Right lobe of liver (tissue), 6 donors: ENCODE measurements around the gene TOX3. TPM values are rescaled to one million over a fixed set of nuclear protein-coding genes. Genes with fewer than 3 reads are reported as not detected.

ENCODE experiments used
- ATAC-seq, 4 donors: fragments of 200-7000 bp; cut with Tn5 transposase; one replicate each; pipeline ENCODE4 v1.9.1; 2020; ENCODE audit warnings: mild to moderate bottlenecking in 4 of 4, moderate library complexity in 4 of 4
- DNase-seq, 3 donors: peaks; one replicate each; pipeline ENCODE4 v3.0.0-alpha.2; 2020
- H3K27ac ChIP-seq, 3 donors: fragments of 200-600 bp; one replicate each; pipeline ENCODE4 v1.8.0; 2022
- H3K27me3 ChIP-seq, 2 donors: fragments of 200-600 bp; one replicate each; pipeline ENCODE4 v1.8.0; 2022
- H3K36me3 ChIP-seq, 4 donors: fragments of 200-600 bp; sonication (generic) in 1 of 4; one replicate each; pipeline versions ENCODE4 v1.5.1 to v1.8.0; 2017 to 2022; ENCODE audit warnings: control low read depth in 1 of 4
- H3K4me1 ChIP-seq, 4 donors: fragments of 200-600 bp; sonication (generic) in 1 of 4; one replicate each; pipeline versions ENCODE4 v1.5.1 to v1.8.0; 2017 to 2022; ENCODE audit warnings: control low read depth in 1 of 4
- H3K4me3 ChIP-seq, 3 donors: fragments of 200-600 bp; one replicate each; pipeline ENCODE4 v1.8.0; 2022
- H3K9me3 ChIP-seq, 4 donors: fragments of 200-600 bp; sonication (generic) in 1 of 4; one replicate each; pipeline versions ENCODE4 v1.5.1 to v1.8.0; 2017 to 2022; ENCODE audit warnings: control low read depth in 1 of 4
- POLR2A ChIP-seq: fragments of 450-650 bp; IDR thresholded peaks from one replicate; pipeline ENCODE4 v1.6.1; 2017; ENCODE audit warnings: antibody characterized with exemption, mild to moderate bottlenecking
- WGBS: methylation state at CpG from one replicate; pipeline ENCODE4 v1.1.6; 2018; ENCODE audit warnings: low coverage, low lambda C conversion rate; ENCODE audit not compliant: insufficient coverage; ENCODE audit errors: missing lambda C conversion rate; 5-methylcytosine and 5-hydroxymethylcytosine counted together
- intact Hi-C, 2 donors: fragments of 100-400 bp; cut with DNase I; formaldehyde crosslinking; loops; one replicate each; pipeline versions ENCODE4 v1.11.2 to v1.14.1; 2022
- total RNA-seq, 6 experiments: library from RNA; depleted of rRNA in 2 of 6; stranded (reverse); fragments of >200 nt in 2 of 6; fragmentation: NEBNext Ultra II Directional in 3 of 6; extraction: Animal tissue kit (Norgen Biotek cat#: 25700) in 3 of 6; gene quantifications; one replicate each; pipeline versions ENCODE4 v1.1.0 to v1.2.4, GENCODE V29; 2016 to 2023
- TF ChIP-seq, protein P1 (sequence below), 4 donors: fragments of 200-600 bp in 3 of 4; fragments of 450-650 bp in 1 of 4; IDR thresholded peaks; one replicate each; pipeline versions ENCODE4 v1.5.1 to v1.8.0; 2016 to 2022; ENCODE audit warnings: antibody characterized with exemption in 4 of 4, mild to moderate bottlenecking in 2 of 4
- donor health status: DM: no; HTN: yes; CAD: no.
- donor health status: DM: no; HTN: no; CAD: no.
- donor health status: DM: no; HTN: no; CAD: no.
- donor health status: DM: no; HTN: yes; CAD: no.
- donor health status: DM: no; HTN: yes; CAD: no.

The TOX3 gene
- total RNA-seq, 6 experiments from 2014 or later, result 0.92 to 5.8 (median 3.6) TPM

DNA sequence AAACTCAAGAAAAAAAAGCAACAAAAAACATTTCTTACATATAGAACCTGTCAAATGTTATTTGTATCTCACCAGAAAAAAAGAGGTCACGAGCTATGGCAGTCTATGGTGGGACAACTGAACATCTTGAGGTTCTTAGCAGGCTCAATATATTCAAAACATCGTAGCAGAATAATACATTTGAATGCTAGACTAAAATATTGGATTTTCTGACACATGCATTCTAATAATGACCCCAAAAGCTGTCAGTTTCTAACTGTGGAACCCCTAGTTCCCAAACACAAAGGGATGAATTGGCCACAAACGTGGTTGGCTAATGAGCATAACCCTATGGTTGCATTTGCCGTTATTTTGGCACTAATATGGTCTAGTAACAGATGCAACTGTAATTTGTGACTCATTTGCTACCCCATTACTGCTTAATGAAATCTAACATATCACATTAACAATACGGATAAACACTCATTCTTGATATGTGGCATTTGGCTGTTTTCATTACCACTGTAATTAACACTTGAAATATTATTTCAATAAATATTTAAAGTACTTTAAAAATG lies 81.2 kb downstream of the TOX3 start:
- Histone ChIP-seq H3K27ac (no peak overlapping the region), H3K27me3 (no peaks in the 10 kb centered on the region), H3K4me1 (no peaks in the 10 kb centered on the region), H3K36me3 (no peaks in the 10 kb centered on the region), H3K4me3 (no peak overlapping the region), H3K9me3 (no peaks in the 10 kb centered on the region)
- no peak for ATAC-seq
- TF ChIP-seq POLR2A, result no peak
- TF ChIP-seq, protein P1, sequence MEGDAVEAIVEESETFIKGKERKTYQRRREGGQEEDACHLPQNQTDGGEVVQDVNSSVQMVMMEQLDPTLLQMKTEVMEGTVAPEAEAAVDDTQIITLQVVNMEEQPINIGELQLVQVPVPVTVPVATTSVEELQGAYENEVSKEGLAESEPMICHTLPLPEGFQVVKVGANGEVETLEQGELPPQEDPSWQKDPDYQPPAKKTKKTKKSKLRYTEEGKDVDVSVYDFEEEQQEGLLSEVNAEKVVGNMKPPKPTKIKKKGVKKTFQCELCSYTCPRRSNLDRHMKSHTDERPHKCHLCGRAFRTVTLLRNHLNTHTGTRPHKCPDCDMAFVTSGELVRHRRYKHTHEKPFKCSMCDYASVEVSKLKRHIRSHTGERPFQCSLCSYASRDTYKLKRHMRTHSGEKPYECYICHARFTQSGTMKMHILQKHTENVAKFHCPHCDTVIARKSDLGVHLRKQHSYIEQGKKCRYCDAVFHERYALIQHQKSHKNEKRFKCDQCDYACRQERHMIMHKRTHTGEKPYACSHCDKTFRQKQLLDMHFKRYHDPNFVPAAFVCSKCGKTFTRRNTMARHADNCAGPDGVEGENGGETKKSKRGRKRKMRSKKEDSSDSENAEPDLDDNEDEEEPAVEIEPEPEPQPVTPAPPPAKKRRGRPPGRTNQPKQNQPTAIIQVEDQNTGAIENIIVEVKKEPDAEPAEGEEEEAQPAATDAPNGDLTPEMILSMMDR (IDR thresholded peaks at IDR 0.05), result no peak
- intact Hi-C loops, result no loop called here
- WGBS, result 76% methylated on average over 5 of the region's 5 CpGs
- no peak for DNase-seq

DNA sequence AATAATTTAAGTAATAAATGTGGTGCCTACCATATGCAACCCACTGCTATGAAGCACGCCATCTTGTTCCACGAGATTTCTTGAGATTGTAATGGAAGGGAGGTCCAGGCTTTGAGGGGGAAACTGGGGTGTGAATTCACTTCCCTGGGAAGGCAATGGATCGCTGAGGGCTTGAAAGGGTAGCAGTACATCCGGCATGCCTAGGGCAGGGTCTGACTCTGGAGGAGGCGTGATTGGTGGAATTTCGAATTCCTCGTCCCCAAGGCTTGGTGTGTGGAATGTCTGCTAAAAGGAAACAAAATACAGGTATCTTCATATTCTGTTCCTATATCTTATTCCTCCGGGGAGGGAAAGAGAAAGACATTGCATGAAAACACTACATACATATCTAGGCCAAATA lies 83.0 kb downstream of the TOX3 start:
- ATAC-seq (no peak), DNase-seq (no peak)
- Histone ChIP-seq H3K4me3 (no peak overlapping the region), H3K4me1 (no peaks in the 10 kb centered on the region), H3K36me3 (no peaks in the 10 kb centered on the region), H3K27ac (no peak overlapping the region), H3K27me3 (no peaks in the 10 kb centered on the region), H3K9me3 (no peaks in the 10 kb centered on the region)
- 92% methylated on average over 7 of the region's 8 CpGs for WGBS
- intact Hi-C loops, result no loop called here
- TF ChIP-seq, protein P1 (IDR thresholded peaks at IDR 0.05), result no peak
- no peak for TF ChIP-seq POLR2A

DNA sequence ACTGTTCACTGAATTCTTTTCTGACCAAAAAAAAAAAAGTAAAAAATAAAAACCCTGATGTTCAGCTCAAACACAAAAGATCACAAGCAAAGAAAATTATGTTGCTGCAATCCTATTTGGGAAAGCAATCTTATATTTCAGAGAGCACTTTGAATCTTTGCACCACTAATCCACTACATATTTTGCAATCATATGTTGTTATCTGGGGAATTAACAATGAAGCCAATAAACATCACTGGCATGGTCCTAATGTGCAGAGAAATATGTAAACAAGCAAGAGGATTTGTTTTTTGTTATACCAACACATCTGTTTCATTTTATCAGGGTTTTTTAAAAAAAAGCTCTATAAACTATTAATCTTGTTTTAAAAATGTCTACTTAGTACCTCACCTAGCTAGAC lies 84.1 kb downstream of the TOX3 start:
- TF ChIP-seq, protein P1 (IDR thresholded peaks at IDR 0.05), result no peak
- TF ChIP-seq POLR2A, result no peak
- no peaks in the 10 kb centered on the region for H3K27me3 ChIP-seq
- no peak for DNase-seq
- H3K36me3 ChIP-seq, result no peaks in the 10 kb centered on the region
- H3K4me1 ChIP-seq, result no peaks in the 10 kb centered on the region
- no peak overlapping the region for H3K4me3 ChIP-seq
- H3K27ac ChIP-seq, result no peak overlapping the region
- no peaks in the 10 kb centered on the region for H3K9me3 ChIP-seq
- intact Hi-C loops, result no loop called here
- no peak for ATAC-seq

DNA sequence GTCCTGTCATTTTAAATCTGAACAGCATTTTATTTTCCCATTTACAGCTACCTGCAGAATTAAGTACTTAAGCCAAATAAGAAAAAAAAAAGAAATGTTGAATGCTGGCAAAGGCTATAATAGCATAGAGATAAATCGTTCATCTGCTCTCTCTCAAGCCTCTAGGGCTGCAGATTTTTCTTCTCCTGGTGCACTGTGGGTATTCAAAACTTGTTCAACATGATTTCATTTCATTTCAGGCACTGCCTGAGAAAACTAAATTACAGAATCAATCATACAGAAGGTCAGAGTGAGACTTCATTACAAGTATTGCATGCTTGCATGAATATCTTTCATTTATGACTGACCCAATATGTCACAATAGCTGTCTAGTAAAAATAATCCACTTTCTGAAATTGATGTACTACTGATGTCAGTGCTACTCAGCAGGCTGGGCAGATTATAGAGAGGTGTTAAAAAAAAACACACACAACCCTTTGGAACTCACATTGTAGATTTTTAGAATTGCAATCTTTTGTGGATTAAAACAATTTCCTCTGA lies 86.2 kb downstream of the TOX3 start:
- Histone ChIP-seq H3K9me3 (no peaks in the 10 kb centered on the region), H3K27me3 (no peaks in the 10 kb centered on the region), H3K4me1 (no peaks in the 10 kb centered on the region), H3K27ac (no peak overlapping the region), H3K36me3 (no peaks in the 10 kb centered on the region), H3K4me3 (no peak overlapping the region)
- ATAC-seq, result no peak
- WGBS, result 26% methylated on average over 1 of the region's 1 CpG
- DNase-seq, result no peak
- intact Hi-C loops, result no loop called here
- TF ChIP-seq, protein P1 (IDR thresholded peaks at IDR 0.05), result no peak
- TF ChIP-seq POLR2A, result no peak

DNA sequence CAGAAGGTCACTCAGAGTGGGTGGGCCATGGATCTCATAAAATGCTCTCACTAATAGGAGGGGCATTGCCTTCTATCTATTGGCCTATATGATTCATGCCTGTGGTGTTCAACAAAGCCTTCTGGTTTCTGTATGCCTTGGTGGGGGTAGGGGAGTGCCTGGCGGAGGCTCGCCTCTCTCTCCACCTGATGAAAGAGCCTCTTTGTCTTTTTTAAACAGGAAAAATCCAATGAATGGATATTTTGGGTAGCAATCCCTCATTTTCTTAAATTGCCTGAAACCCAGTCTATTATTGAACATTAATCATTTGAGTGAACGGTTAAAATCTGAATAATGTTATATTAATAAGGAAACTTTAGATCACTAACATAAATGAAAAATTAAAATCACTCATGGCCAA lies 90.6 kb downstream of the TOX3 start:
- H3K27ac ChIP-seq, result no peak overlapping the region
- 71% methylated on average over 3 of the region's 3 CpGs for WGBS
- no peaks in the 10 kb centered on the region for H3K27me3 ChIP-seq
- H3K4me3 ChIP-seq, result no peak overlapping the region
- DNase-seq (no peak), ATAC-seq (no peak)
- TF ChIP-seq POLR2A, result no peak
- TF ChIP-seq, protein P1 (IDR thresholded peaks at IDR 0.05), result no peak
- no peaks in the 10 kb centered on the region for H3K9me3 ChIP-seq
- no peaks in the 10 kb centered on the region for H3K36me3 ChIP-seq
- intact Hi-C loops, result no loop called here
- H3K4me1 ChIP-seq, result no peaks in the 10 kb centered on the region
